ENCODE data around the gene ZFHX3.
"Not testable (repeated sequence)": the region's sequence is repeated elsewhere in the genome, so short reads cannot be mapped to it uniquely, and the experiment has no call there.

ZFHX3 gene

GRCh38 chr16:72999541-73000019 lies 48.3 kb downstream of the ZFHX3 start:
- Histone ChIP-seq H3K4me1 (ENCODE audit: low read depth, poor library complexity, severe bottlenecking) (no peaks in the 10 kb centered on the region), H3K27ac (no peak overlapping the region), H3K4me2 (no peak overlapping the region), H3K4me3 (IDR thresholded peaks at IDR 0.05; ENCODE audit: insufficient read depth, low read depth, low read length) (no peak overlapping the region), H3K9ac (no peak overlapping the region), H3K79me2 (ENCODE audit: insufficient read depth, low read depth) (no peaks in the 10 kb centered on the region), H3K27me3 (ENCODE audit: insufficient read depth, low read depth) (no peaks in the 10 kb centered on the region), H4K20me1 (ENCODE audit: insufficient read depth) (no peaks in the 10 kb centered on the region), H3K36me3 (ENCODE audit: insufficient read depth) (no peaks in the 10 kb centered on the region), H2AFZ (ENCODE audit: low read depth) (no peak overlapping the region)
- TF ChIP-seq, protein P1, sequence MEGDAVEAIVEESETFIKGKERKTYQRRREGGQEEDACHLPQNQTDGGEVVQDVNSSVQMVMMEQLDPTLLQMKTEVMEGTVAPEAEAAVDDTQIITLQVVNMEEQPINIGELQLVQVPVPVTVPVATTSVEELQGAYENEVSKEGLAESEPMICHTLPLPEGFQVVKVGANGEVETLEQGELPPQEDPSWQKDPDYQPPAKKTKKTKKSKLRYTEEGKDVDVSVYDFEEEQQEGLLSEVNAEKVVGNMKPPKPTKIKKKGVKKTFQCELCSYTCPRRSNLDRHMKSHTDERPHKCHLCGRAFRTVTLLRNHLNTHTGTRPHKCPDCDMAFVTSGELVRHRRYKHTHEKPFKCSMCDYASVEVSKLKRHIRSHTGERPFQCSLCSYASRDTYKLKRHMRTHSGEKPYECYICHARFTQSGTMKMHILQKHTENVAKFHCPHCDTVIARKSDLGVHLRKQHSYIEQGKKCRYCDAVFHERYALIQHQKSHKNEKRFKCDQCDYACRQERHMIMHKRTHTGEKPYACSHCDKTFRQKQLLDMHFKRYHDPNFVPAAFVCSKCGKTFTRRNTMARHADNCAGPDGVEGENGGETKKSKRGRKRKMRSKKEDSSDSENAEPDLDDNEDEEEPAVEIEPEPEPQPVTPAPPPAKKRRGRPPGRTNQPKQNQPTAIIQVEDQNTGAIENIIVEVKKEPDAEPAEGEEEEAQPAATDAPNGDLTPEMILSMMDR (conservative IDR thresholded peaks at IDR 0.05; ENCODE audit: low read depth, low read length): no peak

DNA sequence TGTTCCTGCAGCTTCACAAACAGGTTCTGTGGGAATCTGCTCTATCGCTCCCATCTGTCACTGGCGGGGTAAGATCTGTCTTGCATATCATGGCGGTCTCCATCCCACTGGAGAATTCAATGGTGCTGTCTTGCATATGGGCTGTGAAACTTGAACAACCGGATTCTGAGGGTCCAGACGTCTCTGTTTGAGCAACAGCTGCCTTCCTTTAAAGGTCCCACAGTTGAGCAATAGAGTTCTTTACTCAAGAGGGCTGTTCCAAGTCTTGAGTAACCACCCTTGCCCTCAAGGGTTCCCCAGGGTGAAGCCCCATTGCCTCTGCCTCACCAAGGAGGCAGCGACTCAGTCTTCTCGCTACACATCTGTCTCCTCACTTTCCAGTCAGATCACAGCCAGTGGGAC lies 50.8 kb downstream of the ZFHX3 start:
- Histone ChIP-seq H3K4me2 (no peak overlapping the region), H3K27ac (no peak overlapping the region), H2AFZ (ENCODE audit: low read depth) (no peak overlapping the region), H3K9ac (no peak overlapping the region), H3K4me1 (ENCODE audit: low read depth, poor library complexity, severe bottlenecking) (no peaks in the 10 kb centered on the region), H3K36me3 (ENCODE audit: insufficient read depth) (no peaks in the 10 kb centered on the region), H3K79me2 (ENCODE audit: insufficient read depth, low read depth) (no peaks in the 10 kb centered on the region), H4K20me1 (ENCODE audit: insufficient read depth) (no peaks in the 10 kb centered on the region), H3K4me3 (IDR thresholded peaks at IDR 0.05; ENCODE audit: insufficient read depth, low read depth, low read length) (no peak overlapping the region), H3K27me3 (ENCODE audit: insufficient read depth, low read depth) (no peaks in the 10 kb centered on the region)
- TF ChIP-seq, protein P1 (conservative IDR thresholded peaks at IDR 0.05; ENCODE audit: low read depth, low read length): no peak

DNA sequence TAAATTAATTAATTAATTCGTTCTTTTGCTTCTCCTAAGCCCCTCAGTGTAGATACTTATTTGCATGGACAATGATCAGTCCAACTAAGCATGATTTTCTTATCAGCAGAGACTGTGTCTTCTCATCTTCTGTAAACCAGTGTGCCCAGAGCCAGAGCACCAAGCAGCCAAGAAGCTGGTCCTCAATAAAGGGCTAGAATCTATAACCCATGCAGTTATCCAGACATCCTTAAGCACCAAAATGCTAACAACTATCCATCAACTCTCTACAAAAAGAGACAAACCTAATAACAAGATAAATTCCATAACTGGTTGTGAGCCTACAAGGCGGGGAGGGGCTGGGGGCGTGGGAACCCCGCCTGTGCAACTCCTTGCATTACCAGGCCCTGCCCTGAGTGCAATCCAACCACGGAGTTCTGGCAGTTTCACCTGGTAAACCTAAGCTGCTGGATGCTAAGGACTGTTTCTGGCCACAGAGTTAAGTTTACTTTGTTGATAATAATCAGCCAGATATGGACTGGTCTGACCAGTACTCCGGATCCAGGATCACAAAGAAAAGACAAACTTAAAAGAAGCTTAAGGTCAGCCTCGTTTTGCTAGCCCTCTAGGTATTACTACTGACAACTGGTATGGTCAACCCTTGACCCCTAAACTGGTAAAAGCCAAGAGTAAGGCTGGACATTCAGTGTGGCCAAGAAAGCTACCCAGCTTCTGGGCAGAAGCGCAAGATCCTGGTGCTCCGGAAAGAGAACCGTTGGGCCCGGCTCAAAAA lies 51.5 kb downstream of the ZFHX3 start:
- Histone ChIP-seq H3K36me3 (ENCODE audit: insufficient read depth) (no peaks in the 10 kb centered on the region), H3K27me3 (ENCODE audit: insufficient read depth, low read depth) (no peaks in the 10 kb centered on the region), H3K79me2 (ENCODE audit: insufficient read depth, low read depth) (no peaks in the 10 kb centered on the region), H2AFZ (ENCODE audit: low read depth) (no peak overlapping the region), H3K4me2 (no peak overlapping the region), H4K20me1 (ENCODE audit: insufficient read depth) (no peaks in the 10 kb centered on the region), H3K4me1 (ENCODE audit: low read depth, poor library complexity, severe bottlenecking) (no peaks in the 10 kb centered on the region), H3K27ac (no peak overlapping the region), H3K4me3 (IDR thresholded peaks at IDR 0.05; ENCODE audit: insufficient read depth, low read depth, low read length) (no peak overlapping the region), H3K9ac (no peak overlapping the region)
- TF ChIP-seq, protein P1 (conservative IDR thresholded peaks at IDR 0.05; ENCODE audit: low read depth, low read length): no peak

DNA sequence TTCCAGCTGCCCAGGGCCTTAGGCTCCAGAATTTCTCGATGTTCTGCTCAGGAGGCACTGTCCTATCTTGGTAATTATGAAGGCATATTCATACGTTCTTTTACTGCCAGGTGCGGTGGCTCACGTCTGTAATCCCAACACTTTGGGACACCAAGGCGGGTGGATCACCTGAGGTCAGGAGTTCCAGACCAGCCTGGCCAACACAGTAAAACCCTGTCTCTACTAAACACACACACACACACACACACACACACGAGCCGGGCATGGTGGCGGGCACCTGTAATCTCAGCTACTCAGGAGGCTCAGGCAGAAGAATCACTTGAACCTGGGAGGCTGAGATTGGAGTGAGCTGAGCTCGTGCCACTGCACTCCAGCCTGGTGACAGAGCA lies 52.1 kb downstream of the ZFHX3 start:
- H3K36me3 ChIP-seq (ENCODE audit: insufficient read depth); H3K4me3 ChIP-seq (IDR thresholded peaks at IDR 0.05; ENCODE audit: insufficient read depth, low read depth, low read length); H3K27me3 ChIP-seq (ENCODE audit: insufficient read depth, low read depth); H3K4me2 ChIP-seq; H3K9ac ChIP-seq; H2AFZ ChIP-seq (ENCODE audit: low read depth); H3K79me2 ChIP-seq (ENCODE audit: insufficient read depth, low read depth); H3K27ac ChIP-seq; H4K20me1 ChIP-seq (ENCODE audit: insufficient read depth); H3K4me1 ChIP-seq (ENCODE audit: low read depth, poor library complexity, severe bottlenecking): not testable (repeated sequence)

GRCh38 chr16:72995151-72995881 lies 52.6 kb downstream of the ZFHX3 start:
- Histone ChIP-seq H2AFZ (ENCODE audit: low read depth) (no peak overlapping the region), H3K4me1 (ENCODE audit: low read depth, poor library complexity, severe bottlenecking) (no peaks in the 10 kb centered on the region), H3K9ac (no peak overlapping the region), H4K20me1 (ENCODE audit: insufficient read depth) (no peaks in the 10 kb centered on the region), H3K36me3 (ENCODE audit: insufficient read depth) (no peaks in the 10 kb centered on the region), H3K27me3 (ENCODE audit: insufficient read depth, low read depth) (no peaks in the 10 kb centered on the region), H3K4me3 (IDR thresholded peaks at IDR 0.05; ENCODE audit: insufficient read depth, low read depth, low read length) (no peak overlapping the region), H3K4me2 (no peak overlapping the region), H3K27ac (no peak overlapping the region), H3K79me2 (ENCODE audit: insufficient read depth, low read depth) (no peaks in the 10 kb centered on the region)
- TF ChIP-seq, protein P1 (conservative IDR thresholded peaks at IDR 0.05; ENCODE audit: low read depth, low read length): peak; percentile 48; the same call in 1 of the 2 replicates
